ENCODE results near the gene RBM33.

The RBM33 gene

GRCh38 chr7:155709453-155709852 lies 65.0 kb downstream of the RBM33 start:
- TF ChIP-seq YY1 (IDR thresholded peaks at IDR 0.05; ENCODE audit: low read depth) = no peak
- TF ChIP-seq EP300 (IDR thresholded peaks at IDR 0.05; ENCODE audit: borderline replicate concordance) = no peak
- TF ChIP-seq FOXM1 (IDR thresholded peaks at IDR 0.05; ENCODE audit: borderline replicate concordance, low read depth) = no peak
- no peak for TF ChIP-seq EGR1 (IDR thresholded peaks at IDR 0.05)
- TF ChIP-seq ZBTB7A (IDR thresholded peaks at IDR 0.05; ENCODE audit: low read depth) = no peak
- no peak for TF ChIP-seq TEAD4 (IDR thresholded peaks at IDR 0.05)
- TF ChIP-seq MAX (IDR thresholded peaks at IDR 0.05) = no peak
- TF ChIP-seq CREB1 (IDR thresholded peaks at IDR 0.05; ENCODE audit: low read depth) = no peak
- no peak for TF ChIP-seq USF1 (IDR thresholded peaks at IDR 0.05)
- no peak for TF ChIP-seq CEBPB (IDR thresholded peaks at IDR 0.05)
- TF ChIP-seq REST (IDR thresholded peaks at IDR 0.05; ENCODE audit: low read depth) = no peak
- no peak for TF ChIP-seq RAD21 (IDR thresholded peaks at IDR 0.05; ENCODE audit: low read depth)
- no peak for TF ChIP-seq NFIC (IDR thresholded peaks at IDR 0.05)
- TF ChIP-seq TCF12 (IDR thresholded peaks at IDR 0.05; ENCODE audit: low read depth) = no peak
- TF ChIP-seq TAF1 (IDR thresholded peaks at IDR 0.05; ENCODE audit: low read depth) = no peak

GRCh38 chr7:155710031-155710430 lies 65.6 kb downstream of the RBM33 start:
- no peak for TF ChIP-seq CREB1 (IDR thresholded peaks at IDR 0.05; ENCODE audit: low read depth)
- TF ChIP-seq TAF1 (IDR thresholded peaks at IDR 0.05; ENCODE audit: low read depth) = no peak
- no peak for TF ChIP-seq TEAD4 (IDR thresholded peaks at IDR 0.05)
- TF ChIP-seq REST (IDR thresholded peaks at IDR 0.05; ENCODE audit: low read depth) = no peak
- no peak for TF ChIP-seq FOXM1 (IDR thresholded peaks at IDR 0.05; ENCODE audit: borderline replicate concordance, low read depth)
- TF ChIP-seq YY1 (IDR thresholded peaks at IDR 0.05; ENCODE audit: low read depth) = no peak
- TF ChIP-seq CEBPB (IDR thresholded peaks at IDR 0.05) = no peak
- no peak for TF ChIP-seq USF1 (IDR thresholded peaks at IDR 0.05)
- no peak for TF ChIP-seq EP300 (IDR thresholded peaks at IDR 0.05; ENCODE audit: borderline replicate concordance)

- no peak for TF ChIP-seq TCF12 (IDR thresholded peaks at IDR 0.05; ENCODE audit: low read depth)
- no peak for TF ChIP-seq USF1 (IDR thresholded peaks at IDR 0.05)
- no peak for TF ChIP-seq NFIC (IDR thresholded peaks at IDR 0.05)
- no peak for TF ChIP-seq MAX (IDR thresholded peaks at IDR 0.05)
These were observed 66.1 kb downstream of the RBM33 start for GRCh38 chr7:155710530-155710929.

- TF ChIP-seq TCF12 (IDR thresholded peaks at IDR 0.05; ENCODE audit: low read depth) (no peak), NFIC (IDR thresholded peaks at IDR 0.05) (no peak), MAX (IDR thresholded peaks at IDR 0.05) (no peak)
These were observed 66.6 kb downstream of the RBM33 start for GRCh38 chr7:155711081-155711480.

- TF ChIP-seq EGR1 (IDR thresholded peaks at IDR 0.05) = no peak
- no peak for TF ChIP-seq RAD21 (IDR thresholded peaks at IDR 0.05; ENCODE audit: low read depth)
- TF ChIP-seq MAX (IDR thresholded peaks at IDR 0.05) = no peak
- TF ChIP-seq TEAD4 (IDR thresholded peaks at IDR 0.05) = no peak
- no peak for TF ChIP-seq NFIC (IDR thresholded peaks at IDR 0.05)
- no peak for TF ChIP-seq YY1 (IDR thresholded peaks at IDR 0.05; ENCODE audit: low read depth)
- TF ChIP-seq ZBTB7A (IDR thresholded peaks at IDR 0.05; ENCODE audit: low read depth) = no peak
- no peak for TF ChIP-seq TCF12 (IDR thresholded peaks at IDR 0.05; ENCODE audit: low read depth)
- no peak for TF ChIP-seq CEBPB (IDR thresholded peaks at IDR 0.05)
- TF ChIP-seq TAF1 (IDR thresholded peaks at IDR 0.05; ENCODE audit: low read depth) = no peak
- no peak for TF ChIP-seq CREB1 (IDR thresholded peaks at IDR 0.05; ENCODE audit: low read depth)
- TF ChIP-seq REST (IDR thresholded peaks at IDR 0.05; ENCODE audit: low read depth) = no peak
- TF ChIP-seq USF1 (IDR thresholded peaks at IDR 0.05) = no peak
- TF ChIP-seq EP300 (IDR thresholded peaks at IDR 0.05; ENCODE audit: borderline replicate concordance) = no peak
- TF ChIP-seq FOXM1 (IDR thresholded peaks at IDR 0.05; ENCODE audit: borderline replicate concordance, low read depth) = no peak
These were observed 68.9 kb downstream of the RBM33 start for GRCh38 chr7:155713384-155713783.
